CD14-positive monocyte (primary cell): ENCODE results near the gene HOXB8. TPM values are rescaled to one million over a fixed set of nuclear protein-coding genes. Genes with fewer than 3 reads are reported as not detected.

ENCODE experiments used
- DNase-seq, 3 donors: peaks; one replicate each; pipeline ENCODE4 v3.0.0-alpha.2; 2011 to 2022
- H2AFZ ChIP-seq: 2 replicates; pipeline ENCODE4 v1.6.0; 2012; ENCODE audit warnings: mild to moderate bottlenecking, low read depth, low read length, inconsistent platforms; ENCODE audit not compliant: insufficient read depth, poor library complexity, severe bottlenecking
- H3K27ac ChIP-seq, 2 donors: 1 replicate in 1 of 2; 2 replicates in 1 of 2; pipeline ENCODE4 v1.5.1; 2012 to 2013; ENCODE audit warnings: low read length in 2 of 2, control low read depth in 1 of 2, inconsistent platforms in 1 of 2, low read depth in 1 of 2, mild to moderate bottlenecking in 1 of 2
- H3K27me3 ChIP-seq, 2 donors: one replicate each; pipeline versions ENCODE4 v1.6.0 to v1.6.1; 2011 to 2013; ENCODE audit warnings: low read length in 2 of 2; ENCODE audit not compliant: control insufficient read depth in 2 of 2, insufficient read depth in 2 of 2
- H3K36me3 ChIP-seq, 2 donors: replicated peaks in 1 of 2; 1 replicate in 1 of 2; 2 replicates in 1 of 2; pipeline versions ENCODE4 v1.5.1 to v1.6.1; 2012 to 2013; ENCODE audit warnings: low read length in 2 of 2, control low read depth in 1 of 2, inconsistent platforms in 1 of 2, mild to moderate bottlenecking in 1 of 2; ENCODE audit not compliant: insufficient read depth in 2 of 2, control insufficient read depth in 1 of 2
- H3K4me1 ChIP-seq, 2 donors: 1 replicate in 1 of 2; 2 replicates in 1 of 2; pipeline versions ENCODE4 v1.5.1 to v1.6.1; 2012 to 2013; ENCODE audit warnings: low read length in 2 of 2, control low read depth in 1 of 2, inconsistent platforms in 1 of 2, mild to moderate bottlenecking in 1 of 2, moderate library complexity in 1 of 2; ENCODE audit not compliant: insufficient read depth in 2 of 2, control insufficient read depth in 1 of 2
- H3K4me2 ChIP-seq: replicated peaks from 2 replicates; pipeline ENCODE3; 2012; ENCODE audit warnings: low read length, moderate library complexity, mild to moderate bottlenecking; ENCODE audit not compliant: poor library complexity, severe bottlenecking; ENCODE audit errors: extremely low read depth
- H3K4me3 ChIP-seq, 3 experiments: fragments of 200-600 bp in 1 of 3; sonication (generic) in 1 of 3; replicated peaks in 1 of 3; 1 replicate in 2 of 3; 2 replicates in 1 of 3; pipeline ENCODE4 v1.5.1; 2011 to 2013; ENCODE audit warnings: low read length in 3 of 3, mild to moderate bottlenecking in 3 of 3, control low read depth in 2 of 3, low read depth in 2 of 3, inconsistent platforms in 1 of 3, moderate library complexity in 1 of 3
- H3K79me2 ChIP-seq: 2 replicates; pipeline ENCODE4 v1.6.0; 2012; ENCODE audit warnings: mild to moderate bottlenecking, control low read depth, inconsistent platforms, low read length, moderate library complexity; ENCODE audit not compliant: insufficient read depth
- H3K9ac ChIP-seq: 2 replicates; pipeline ENCODE4 v1.6.0; 2017; ENCODE audit warnings: low read length, mild to moderate bottlenecking; ENCODE audit not compliant: insufficient read depth, poor library complexity, severe bottlenecking
- H3K9me3 ChIP-seq, 2 donors: replicated peaks in 1 of 2; 1 replicate in 1 of 2; 2 replicates in 1 of 2; pipeline versions ENCODE4 v1.5.1 to v1.6.1; 2012 to 2013; ENCODE audit warnings: low read length in 2 of 2, control low read depth in 1 of 2; ENCODE audit not compliant: control insufficient read depth in 1 of 2, insufficient read depth in 1 of 2
- H4K20me1 ChIP-seq: 2 replicates; pipeline ENCODE4 v1.6.0; 2012; ENCODE audit warnings: mild to moderate bottlenecking, low read length, control low read depth, moderate library complexity; ENCODE audit not compliant: insufficient read depth
- H3K27ac Mint-ChIP-seq, 7 donors: one replicate each; pipeline ENCODE4 v1.8.0; 2020; ENCODE audit warnings: mild to moderate bottlenecking in 7 of 7, mixed read lengths in 7 of 7, moderate library complexity in 6 of 7, inconsistent platforms in 2 of 7
- H3K27me3 Mint-ChIP-seq, 3 donors: one replicate each; pipeline ENCODE4 v1.8.0; 2021 to 2022; ENCODE audit warnings: low read depth in 3 of 3, mild to moderate bottlenecking in 3 of 3, mixed read lengths in 3 of 3, moderate library complexity in 3 of 3, inconsistent platforms in 1 of 3
- H3K36me3 Mint-ChIP-seq, 2 donors: one replicate each; pipeline ENCODE4 v1.8.0; 2020; ENCODE audit warnings: mixed read lengths in 2 of 2, inconsistent platforms in 1 of 2, mild to moderate bottlenecking in 1 of 2
- H3K4me1 Mint-ChIP-seq: one replicate; pipeline ENCODE4 v1.8.0; 2020; ENCODE audit warnings: mild to moderate bottlenecking, mixed read lengths
- H3K4me3 Mint-ChIP-seq, 2 donors: one replicate each; pipeline ENCODE4 v1.8.0; 2020; ENCODE audit warnings: mild to moderate bottlenecking in 2 of 2, mixed read lengths in 2 of 2, moderate library complexity in 1 of 2
- H3K9me3 Mint-ChIP-seq, 7 donors: one replicate each; pipeline ENCODE4 v1.8.0; 2020 to 2022; ENCODE audit warnings: mixed read lengths in 7 of 7, mild to moderate bottlenecking in 6 of 7, moderate library complexity in 6 of 7, inconsistent platforms in 2 of 7
- WGBS: methylation state at CpG from one replicate; pipeline ENCODE4 v1.1.5; 2013; ENCODE audit warnings: missing lambda C conversion rate; ENCODE audit not compliant: insufficient coverage; 5-methylcytosine and 5-hydroxymethylcytosine counted together
- intact Hi-C, 2 donors: fragments of 100-400 bp; cut with micrococcal nuclease; formaldehyde crosslinking; loops; one replicate each; pipeline versions ENCODE4 v1.15.0 to v1.15.1; 2023
- polyA plus RNA-seq, 3 donors: library from polyadenylated mRNA; depleted of rRNA in 1 of 3; unstranded in 2 of 3; stranded (reverse) in 1 of 3; fragments of 300-500 nt in 2 of 3; fragments of >200 nt in 1 of 3; fragmentation: Illumina TruSeq in 2 of 3; gene quantifications; 1 replicate in 2 of 3; 2 replicates in 1 of 3; pipeline ENCODE4 v1.2.3, GENCODE V29; 2012 to 2021
- TF ChIP-seq, protein P1 (sequence below): fragments of 200-600 bp; IDR thresholded peaks from one replicate; pipeline ENCODE4 v1.8.0; 2022; ENCODE audit warnings: antibody characterized with exemption, mild to moderate bottlenecking

HOXB8 gene
- polyA plus RNA-seq, 3 donors: not detected

DNA sequence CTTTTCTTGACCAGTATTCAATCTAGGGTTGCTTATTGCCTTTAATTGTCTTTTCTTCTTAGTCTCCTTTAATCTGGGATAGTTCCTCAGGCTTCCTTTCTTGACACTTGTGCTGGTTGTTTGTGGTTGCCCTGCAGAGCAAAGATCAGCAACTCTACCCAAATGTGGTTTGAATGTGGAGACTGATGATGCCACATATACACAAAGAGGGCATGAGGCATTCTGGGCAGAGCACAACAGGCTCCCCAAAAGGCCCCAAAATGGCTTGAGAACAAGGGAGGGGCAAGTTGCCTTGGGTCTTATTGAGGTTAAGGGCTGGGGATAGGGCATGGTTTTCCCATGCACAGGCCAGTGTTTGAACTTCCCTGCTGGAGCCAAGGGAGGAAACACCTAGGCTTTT is 40.8 kb upstream of the HOXB8 start:
- H3K27ac ChIP-seq: no peak overlapping the region
- no peak overlapping the region for H3K4me3 ChIP-seq
- Mint-ChIP-seq H3K4me3 (no peak overlapping the region), H3K9me3 (peaks cover 0 to 2% (median 0%) of the 10 kb centered on the region in 7 donors), H3K27ac (no peak overlapping the region), H3K4me1 (no peaks in the 10 kb centered on the region), H3K36me3 (no peaks in the 10 kb centered on the region), H3K27me3 (peaks cover 18 to 46% (median 41%) of the 10 kb centered on the region in 3 donors)
- no peak overlapping the region for H2AFZ ChIP-seq
- peaks cover 11% of the 10 kb centered on the region in 2 donors for H3K27me3 ChIP-seq
- no peaks in the 10 kb centered on the region for H3K9me3 ChIP-seq
- no peak overlapping the region for H3K9ac ChIP-seq
- no peak overlapping the region for H3K4me2 ChIP-seq
- no peaks in the 10 kb centered on the region for H3K4me1 ChIP-seq
- H3K36me3 ChIP-seq: no peaks in the 10 kb centered on the region
- DNase-seq: no peak
- intact Hi-C loops: no loop called here
- TF ChIP-seq, protein P1, sequence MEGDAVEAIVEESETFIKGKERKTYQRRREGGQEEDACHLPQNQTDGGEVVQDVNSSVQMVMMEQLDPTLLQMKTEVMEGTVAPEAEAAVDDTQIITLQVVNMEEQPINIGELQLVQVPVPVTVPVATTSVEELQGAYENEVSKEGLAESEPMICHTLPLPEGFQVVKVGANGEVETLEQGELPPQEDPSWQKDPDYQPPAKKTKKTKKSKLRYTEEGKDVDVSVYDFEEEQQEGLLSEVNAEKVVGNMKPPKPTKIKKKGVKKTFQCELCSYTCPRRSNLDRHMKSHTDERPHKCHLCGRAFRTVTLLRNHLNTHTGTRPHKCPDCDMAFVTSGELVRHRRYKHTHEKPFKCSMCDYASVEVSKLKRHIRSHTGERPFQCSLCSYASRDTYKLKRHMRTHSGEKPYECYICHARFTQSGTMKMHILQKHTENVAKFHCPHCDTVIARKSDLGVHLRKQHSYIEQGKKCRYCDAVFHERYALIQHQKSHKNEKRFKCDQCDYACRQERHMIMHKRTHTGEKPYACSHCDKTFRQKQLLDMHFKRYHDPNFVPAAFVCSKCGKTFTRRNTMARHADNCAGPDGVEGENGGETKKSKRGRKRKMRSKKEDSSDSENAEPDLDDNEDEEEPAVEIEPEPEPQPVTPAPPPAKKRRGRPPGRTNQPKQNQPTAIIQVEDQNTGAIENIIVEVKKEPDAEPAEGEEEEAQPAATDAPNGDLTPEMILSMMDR: no peak
- H4K20me1 ChIP-seq: no peaks in the 10 kb centered on the region
- H3K79me2 ChIP-seq: no peaks in the 10 kb centered on the region

DNA sequence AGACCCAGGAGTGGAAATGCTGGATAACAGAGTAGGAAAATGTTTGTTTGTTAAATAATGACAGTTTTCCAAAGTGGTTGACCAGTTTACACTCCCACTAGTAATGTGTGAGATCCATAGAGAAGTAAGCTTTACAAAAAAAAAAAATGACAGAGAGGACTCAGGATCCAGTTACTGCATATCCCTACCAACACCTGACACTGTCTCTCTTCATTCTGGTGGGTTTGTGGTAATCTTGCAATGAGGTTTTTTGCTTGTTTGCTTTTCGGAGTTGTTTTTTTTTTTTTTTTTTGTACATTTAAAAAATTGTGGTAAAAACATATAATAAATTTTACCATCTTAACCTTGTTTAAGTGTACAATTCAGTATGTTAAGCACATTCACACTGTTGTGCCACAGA is 34.6 kb upstream of the HOXB8 start:
- no peak overlapping the region for H3K4me3 ChIP-seq
- peaks cover 49 to 77% (median 75%) of the 10 kb centered on the region in 3 donors for H3K27me3 Mint-ChIP-seq
- TF ChIP-seq, protein P1: no peak
- no CpG with 5 or more reads among the region's 1 CpG for WGBS
- DNase-seq: no peak
- H3K4me2 ChIP-seq: no peak overlapping the region
- no peaks in the 10 kb centered on the region for H3K79me2 ChIP-seq
- no peak overlapping the region for H3K9ac ChIP-seq
- H3K36me3 ChIP-seq: no peaks in the 10 kb centered on the region
- H4K20me1 ChIP-seq: no peaks in the 10 kb centered on the region
- H3K9me3 ChIP-seq: peaks cover 0 to 9% of the 10 kb centered on the region in 2 donors
- H2AFZ ChIP-seq: no peak overlapping the region
- intact Hi-C loops: no loop called here
- peaks cover 13% of the 10 kb centered on the region for H3K4me1 Mint-ChIP-seq
- H3K27ac Mint-ChIP-seq: no peak overlapping the region
- H3K27ac ChIP-seq: no peak overlapping the region
- peak overlapping the region in 1 of 2 donors; percentile 48 for H3K4me3 Mint-ChIP-seq
- H3K36me3 Mint-ChIP-seq: peaks cover 0 to 2% of the 10 kb centered on the region in 2 donors
- peaks cover 0 to 7% (median 0%) of the 10 kb centered on the region in 7 donors for H3K9me3 Mint-ChIP-seq
- peaks cover 7 to 18% of the 10 kb centered on the region in 2 donors for H3K4me1 ChIP-seq
- H3K27me3 ChIP-seq: peaks cover 39 to 54% of the 10 kb centered on the region in 2 donors
